ENCODE results near the gene CHD9.
"Not testable (repeated sequence)": the region's sequence is repeated elsewhere in the genome, so short reads cannot be mapped to it uniquely, and the experiment has no call there.

Gene CHD9

DNA sequence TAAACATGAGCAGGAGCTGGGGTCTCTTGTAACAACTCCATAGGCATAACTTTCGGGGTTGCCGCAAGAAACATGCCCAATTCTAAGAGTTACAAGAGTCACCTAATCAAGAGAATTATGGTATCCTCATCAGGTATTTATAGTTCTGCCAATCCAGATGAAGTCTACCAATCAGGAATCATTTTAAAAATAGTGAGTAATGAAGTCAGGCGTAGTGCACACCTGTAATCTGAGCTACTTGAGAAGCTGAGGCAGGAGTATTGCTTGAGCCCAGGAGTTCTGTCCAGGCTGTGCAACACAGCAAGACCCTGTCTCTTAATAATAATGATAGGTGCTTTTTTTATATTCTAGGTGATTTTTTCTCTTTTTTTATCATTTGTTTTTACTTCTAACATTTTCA, 251.0 kb downstream of the CHD9 start:
- in situ Hi-C loops (cut with HindIII; ENCODE audit: low sequenced_read_pairs) = no loop called here
- no peak for DNase-seq (ENCODE audit: low read depth)
- TF ChIP-seq, protein P1, sequence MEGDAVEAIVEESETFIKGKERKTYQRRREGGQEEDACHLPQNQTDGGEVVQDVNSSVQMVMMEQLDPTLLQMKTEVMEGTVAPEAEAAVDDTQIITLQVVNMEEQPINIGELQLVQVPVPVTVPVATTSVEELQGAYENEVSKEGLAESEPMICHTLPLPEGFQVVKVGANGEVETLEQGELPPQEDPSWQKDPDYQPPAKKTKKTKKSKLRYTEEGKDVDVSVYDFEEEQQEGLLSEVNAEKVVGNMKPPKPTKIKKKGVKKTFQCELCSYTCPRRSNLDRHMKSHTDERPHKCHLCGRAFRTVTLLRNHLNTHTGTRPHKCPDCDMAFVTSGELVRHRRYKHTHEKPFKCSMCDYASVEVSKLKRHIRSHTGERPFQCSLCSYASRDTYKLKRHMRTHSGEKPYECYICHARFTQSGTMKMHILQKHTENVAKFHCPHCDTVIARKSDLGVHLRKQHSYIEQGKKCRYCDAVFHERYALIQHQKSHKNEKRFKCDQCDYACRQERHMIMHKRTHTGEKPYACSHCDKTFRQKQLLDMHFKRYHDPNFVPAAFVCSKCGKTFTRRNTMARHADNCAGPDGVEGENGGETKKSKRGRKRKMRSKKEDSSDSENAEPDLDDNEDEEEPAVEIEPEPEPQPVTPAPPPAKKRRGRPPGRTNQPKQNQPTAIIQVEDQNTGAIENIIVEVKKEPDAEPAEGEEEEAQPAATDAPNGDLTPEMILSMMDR (IDR thresholded peaks at IDR 0.05; ENCODE audit: low read depth, low read length, missing control alignments) = no peak
- no peak overlapping the region for H3K4me3 ChIP-seq (ENCODE audit: low read depth, low read length)

DNA sequence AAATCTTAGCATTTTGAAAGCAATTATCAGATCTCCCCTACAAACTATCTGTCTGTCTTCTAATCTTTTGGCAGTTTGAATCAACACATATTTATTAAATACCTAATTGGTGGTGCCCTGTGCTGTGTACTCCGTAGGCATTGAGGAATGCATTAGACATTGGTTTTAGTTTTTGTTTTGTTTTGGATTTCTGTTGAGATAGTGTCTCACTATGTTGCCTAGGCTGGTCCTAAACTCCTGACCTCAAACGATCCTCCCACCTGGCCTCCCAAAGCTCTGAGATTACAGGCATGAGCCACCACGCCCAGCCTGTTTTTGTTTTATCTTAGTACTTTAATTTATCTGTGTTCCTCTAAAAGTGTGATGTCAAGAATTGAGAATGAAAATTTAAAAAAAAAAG, 254.7 kb downstream of the CHD9 start:
- in situ Hi-C loops (cut with HindIII; ENCODE audit: low sequenced_read_pairs) = no loop called here
- no peak for DNase-seq (ENCODE audit: low read depth)
- H3K4me3 ChIP-seq (ENCODE audit: low read depth, low read length) = no peak overlapping the region
- TF ChIP-seq, protein P1 (IDR thresholded peaks at IDR 0.05; ENCODE audit: low read depth, low read length, missing control alignments) = no peak

DNA sequence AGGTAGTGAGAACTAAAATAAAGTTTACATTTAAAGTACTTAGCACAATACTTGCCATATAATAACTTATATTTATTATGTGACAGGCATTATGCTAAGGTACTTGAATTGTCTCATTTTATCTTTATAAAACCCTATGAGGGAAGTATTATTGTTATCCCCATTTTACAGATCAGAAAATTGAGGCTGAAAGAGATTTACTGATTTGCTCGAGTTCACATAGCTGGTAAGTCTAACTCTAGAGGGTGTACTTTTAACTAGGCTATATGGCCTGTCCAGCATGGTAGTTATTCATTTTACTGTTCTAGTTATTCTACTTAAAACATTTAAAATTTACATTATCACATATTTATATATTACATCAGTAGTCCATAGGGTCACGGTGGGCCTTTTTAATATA, 266.2 kb downstream of the CHD9 start:
- in situ Hi-C loops (cut with HindIII; ENCODE audit: low sequenced_read_pairs) = no loop called here
- no peak for DNase-seq (ENCODE audit: low read depth)
- no peak overlapping the region for H3K4me3 ChIP-seq (ENCODE audit: low read depth, low read length)
- TF ChIP-seq, protein P1 (IDR thresholded peaks at IDR 0.05; ENCODE audit: low read depth, low read length, missing control alignments) = no peak

GRCh38 chr16:53323924-53324323, 269.1 kb downstream of the CHD9 start:
- in situ Hi-C loops (cut with HindIII; ENCODE audit: low sequenced_read_pairs) = no loop called here
- TF ChIP-seq, protein P1 (IDR thresholded peaks at IDR 0.05; ENCODE audit: low read depth, low read length, missing control alignments) = no peak
- DNase-seq (ENCODE audit: low read depth) = no peak
- no peak overlapping the region for H3K4me3 ChIP-seq (ENCODE audit: low read depth, low read length)

DNA sequence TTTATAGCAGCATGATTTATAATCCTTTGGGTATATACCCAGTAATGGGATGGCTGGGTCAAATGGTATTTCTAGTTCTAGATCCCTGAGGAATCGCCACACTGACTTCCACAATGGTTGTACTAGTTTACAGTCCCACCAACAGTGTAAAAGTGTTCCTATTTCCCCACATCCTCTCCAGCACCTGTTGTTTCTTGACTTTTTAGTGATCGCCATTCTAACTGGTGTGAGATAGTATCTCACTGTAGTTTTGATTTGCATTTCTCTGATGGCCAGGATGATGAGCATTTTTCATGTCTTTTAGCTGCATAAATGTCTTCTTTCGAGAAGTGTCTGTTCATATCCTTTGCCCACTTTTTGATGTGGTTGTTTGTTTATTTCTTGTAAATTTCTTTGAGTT, 276.2 kb downstream of the CHD9 start:
- DNase-seq (ENCODE audit: low read depth); H3K4me3 ChIP-seq (ENCODE audit: low read depth, low read length); in situ Hi-C loops (cut with HindIII; ENCODE audit: low sequenced_read_pairs): not testable (repeated sequence)

DNA sequence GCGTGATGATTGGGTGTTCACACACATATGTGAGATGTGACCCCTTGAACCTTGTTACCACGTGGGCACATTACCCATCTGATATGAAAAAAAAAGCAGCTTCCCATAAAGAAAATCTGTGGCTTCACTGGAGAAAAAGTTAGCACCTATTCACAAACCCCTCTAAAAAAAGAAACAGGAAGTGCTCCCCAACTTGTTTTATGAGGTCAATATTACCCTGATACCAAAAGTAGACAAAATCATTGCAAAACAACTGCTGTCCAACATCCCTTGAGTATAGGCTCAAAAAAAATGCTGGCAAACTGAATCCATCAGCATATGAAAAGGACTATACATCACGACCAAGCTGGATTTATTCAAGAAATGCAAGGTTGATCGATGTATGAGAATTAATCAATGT, 279.8 kb downstream of the CHD9 start:
- in situ Hi-C loops (cut with HindIII; ENCODE audit: low sequenced_read_pairs) = no loop called here
- TF ChIP-seq, protein P1 (IDR thresholded peaks at IDR 0.05; ENCODE audit: low read depth, low read length, missing control alignments) = no peak
- DNase-seq (ENCODE audit: low read depth) = no peak
- no peak overlapping the region for H3K4me3 ChIP-seq (ENCODE audit: low read depth, low read length)

GRCh38 chr16:53337294-53337693, 282.5 kb downstream of the CHD9 start:
- TF ChIP-seq, protein P1 (IDR thresholded peaks at IDR 0.05; ENCODE audit: low read depth, low read length, missing control alignments) = no peak
- no peak overlapping the region for H3K4me3 ChIP-seq (ENCODE audit: low read depth, low read length)
- DNase-seq (ENCODE audit: low read depth) = no peak
- in situ Hi-C loops (cut with HindIII; ENCODE audit: low sequenced_read_pairs) = no loop called here
